PC-9 (cell line): Measurements from ENCODE around the gene ADCY3. TPM values are rescaled to one million over a fixed set of nuclear protein-coding genes. Genes with fewer than 3 reads are reported as not detected.

ENCODE experiments used
- BruUV-seq: library from RNA; stranded (reverse); fragments of 400-500 nt; replicated peaks from 2 replicates; lab custom pipeline; 2021; lab: Mats Ljungman, UMichigan
- CTCF ChIA-PET: fragments of 300-600 bp; sonication (Branson Sonifier 250); formaldehyde crosslinking; loops from one replicate; lab custom pipeline; 2022; ENCODE audit warnings: antibody characterized with exemption; lab: Charles Lee
- POLR2A ChIA-PET: fragments of 300-600 bp; sonication (Branson Sonifier 250); formaldehyde crosslinking; loops from one replicate; lab custom pipeline; 2022; ENCODE audit warnings: antibody characterized with exemption; ENCODE audit not compliant: unreplicated experiment; lab: Charles Lee
- DNase-seq, 2 experiments: peaks; one replicate each; pipeline versions ENCODE4 v3.0.0 to v3.0.0-alpha.2; 2015 to 2022; ENCODE audit warnings: mixed read lengths in 1 of 2
- H2AFZ ChIP-seq: fragments of 200-600 bp; sonication (generic); 2 replicates; pipeline ENCODE4 v1.8.1; 2017; ENCODE audit warnings: antibody characterized with exemption
- H3F3A ChIP-seq: fragments of 200-600 bp; sonication (generic); 2 replicates; pipeline ENCODE4 v1.8.1; 2017; ENCODE audit warnings: antibody characterized with exemption, mild to moderate bottlenecking, low read depth; ENCODE audit not compliant: insufficient read depth
- H3K27ac ChIP-seq: fragments of 200-600 bp; sonication (generic); 2 replicates; pipeline ENCODE4 v1.6.1; 2016; ENCODE audit warnings: mixed run types
- H3K27me3 ChIP-seq: fragments of 200-600 bp; sonication (generic); 2 replicates; pipeline ENCODE4 v1.6.1; 2016; ENCODE audit warnings: low read depth, mixed run types; ENCODE audit not compliant: insufficient read depth
- H3K36me3 ChIP-seq: fragments of 200-600 bp; sonication (generic); 2 replicates; pipeline ENCODE4 v1.6.1; 2016; ENCODE audit warnings: low read depth, mixed run types
- H3K4me1 ChIP-seq: fragments of 200-600 bp; sonication (generic); replicated peaks from 2 replicates; pipeline ENCODE4 v1.6.1; 2016; ENCODE audit warnings: mixed run types; ENCODE audit not compliant: insufficient read depth
- H3K4me2 ChIP-seq: fragments of 200-600 bp; sonication (generic); 2 replicates; pipeline ENCODE4 v1.6.1; 2017; ENCODE audit warnings: mixed run types
- H3K4me3 ChIP-seq: fragments of 200-600 bp; sonication (generic); 2 replicates; pipeline ENCODE4 v1.6.1; 2016; ENCODE audit warnings: mixed run types
- H3K79me2 ChIP-seq: fragments of 200-600 bp; sonication (generic); 2 replicates; pipeline ENCODE4 v1.6.1; 2017; ENCODE audit warnings: low read depth, mixed run types
- H3K9me2 ChIP-seq: fragments of 200-600 bp; sonication (generic); 2 replicates; pipeline ENCODE4 v1.8.1; 2017; ENCODE audit warnings: mild to moderate bottlenecking; ENCODE audit not compliant: insufficient read depth
- H3K9me3 ChIP-seq: fragments of 200-600 bp; sonication (generic); 2 replicates; pipeline ENCODE4 v1.8.1; 2016; ENCODE audit warnings: low read depth; ENCODE audit not compliant: insufficient read depth
- H4K20me1 ChIP-seq: fragments of 200-600 bp; sonication (generic); 2 replicates; pipeline ENCODE4 v1.8.1; 2017; ENCODE audit not compliant: insufficient read depth
- EZH2 ChIP-seq: fragments of 200-600 bp; sonication (generic); IDR thresholded peaks from 2 replicates; pipeline ENCODE4 v1.8.0; 2017; ENCODE audit warnings: antibody characterized with exemption, low read depth
- intact Hi-C: fragments of 100-400 bp; cut with micrococcal nuclease; formaldehyde crosslinking; loops from one replicate; pipeline ENCODE4 v1.10.0; 2022; ENCODE audit not compliant: unreplicated experiment
- total RNA-seq: library from RNA; stranded (reverse); gene quantifications from 2 replicates; pipeline ENCODE4 v1.2.3, GENCODE V29; 2021
- TF ChIP-seq, protein P1 (sequence below): fragments of 200-600 bp; sonication (generic); conservative IDR thresholded peaks from 2 replicates; pipeline ENCODE4 v1.6.1; 2017; ENCODE audit warnings: mixed run types, antibody characterized with exemption, mild to moderate bottlenecking, moderate library complexity

ADCY3 gene
- total RNA-seq, 1 experiment from 2014 or later = 46.3 TPM

GRCh38 chr2:24870891-24871705 is 48.9 kb downstream of the ADCY3 start:
- no peaks in the 10 kb centered on the region for H3K79me2 ChIP-seq
- no peaks in the 10 kb centered on the region for H3K9me3 ChIP-seq
- H3K9me2 ChIP-seq = no peaks in the 10 kb centered on the region
- H3K36me3 ChIP-seq = no peaks in the 10 kb centered on the region
- ChIA-PET POLR2A (no interaction called here), CTCF (no interaction called here)
- no peak overlapping the region for H3K27ac ChIP-seq
- H3K27me3 ChIP-seq = no peaks in the 10 kb centered on the region
- no peak overlapping the region for H2AFZ ChIP-seq
- 0 out of 2 replicates have a peak, but pooled peaks cover 3% of the 10 kb centered on the region for H3F3A ChIP-seq
- TF ChIP-seq EZH2 = no peak
- TF ChIP-seq, protein P1, sequence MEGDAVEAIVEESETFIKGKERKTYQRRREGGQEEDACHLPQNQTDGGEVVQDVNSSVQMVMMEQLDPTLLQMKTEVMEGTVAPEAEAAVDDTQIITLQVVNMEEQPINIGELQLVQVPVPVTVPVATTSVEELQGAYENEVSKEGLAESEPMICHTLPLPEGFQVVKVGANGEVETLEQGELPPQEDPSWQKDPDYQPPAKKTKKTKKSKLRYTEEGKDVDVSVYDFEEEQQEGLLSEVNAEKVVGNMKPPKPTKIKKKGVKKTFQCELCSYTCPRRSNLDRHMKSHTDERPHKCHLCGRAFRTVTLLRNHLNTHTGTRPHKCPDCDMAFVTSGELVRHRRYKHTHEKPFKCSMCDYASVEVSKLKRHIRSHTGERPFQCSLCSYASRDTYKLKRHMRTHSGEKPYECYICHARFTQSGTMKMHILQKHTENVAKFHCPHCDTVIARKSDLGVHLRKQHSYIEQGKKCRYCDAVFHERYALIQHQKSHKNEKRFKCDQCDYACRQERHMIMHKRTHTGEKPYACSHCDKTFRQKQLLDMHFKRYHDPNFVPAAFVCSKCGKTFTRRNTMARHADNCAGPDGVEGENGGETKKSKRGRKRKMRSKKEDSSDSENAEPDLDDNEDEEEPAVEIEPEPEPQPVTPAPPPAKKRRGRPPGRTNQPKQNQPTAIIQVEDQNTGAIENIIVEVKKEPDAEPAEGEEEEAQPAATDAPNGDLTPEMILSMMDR = no peak
- no peaks in the 10 kb centered on the region; the same call in 1 of the 2 replicates for H4K20me1 ChIP-seq
- H3K4me3 ChIP-seq = no peak overlapping the region
- no peak for DNase-seq
- H3K4me1 ChIP-seq = no peaks in the 10 kb centered on the region; the same call in 1 of the 2 replicates
- intact Hi-C loops = no loop called here
- H3K4me2 ChIP-seq = no peak overlapping the region
- no TSS peak for BruUV-seq

DNA sequence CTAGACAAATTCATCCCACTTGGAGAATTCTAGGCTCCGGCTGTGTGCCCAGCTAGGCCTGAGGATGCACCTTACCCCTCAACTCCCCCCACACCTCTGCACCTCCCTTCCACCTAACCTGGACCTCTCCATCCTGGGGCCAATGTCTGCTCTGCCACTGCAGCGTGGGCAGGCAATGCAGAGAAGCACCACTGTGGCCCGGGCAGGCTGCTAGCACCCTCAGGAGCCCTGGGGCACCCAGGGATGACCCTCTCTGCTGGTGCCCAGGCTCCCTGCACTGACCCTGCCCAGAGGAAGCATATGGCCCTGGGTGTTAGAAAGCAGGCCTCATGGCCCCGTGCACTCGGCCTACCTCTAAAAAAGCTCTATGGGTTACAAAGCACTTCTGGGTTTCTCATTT is 49.6 kb downstream of the ADCY3 start:
- Histone ChIP-seq H3K79me2 (no peaks in the 10 kb centered on the region), H3K4me3 (no peak overlapping the region), H3K27ac (no peak overlapping the region), H2AFZ (no peak overlapping the region), H3K4me1 (no peaks in the 10 kb centered on the region; the same call in 1 of the 2 replicates), H3K9me2 (no peaks in the 10 kb centered on the region), H3F3A (0 out of 2 replicates have a peak, but pooled peaks cover 3% of the 10 kb centered on the region), H3K9me3 (no peaks in the 10 kb centered on the region), H3K36me3 (no peaks in the 10 kb centered on the region), H4K20me1 (no peaks in the 10 kb centered on the region; the same call in 1 of the 2 replicates), H3K27me3 (no peaks in the 10 kb centered on the region), H3K4me2 (no peak overlapping the region)
- ChIA-PET CTCF (no interaction called here), POLR2A (no interaction called here)
- intact Hi-C loops = no loop called here
- TF ChIP-seq EZH2 = no peak
- TF ChIP-seq, protein P1 = no peak
- BruUV-seq = no TSS peak
- no peak for DNase-seq

GRCh38 chr2:24866946-24867345 is 53.1 kb downstream of the ADCY3 start:
- no peaks in the 10 kb centered on the region for H3K9me2 ChIP-seq
- H3K4me1 ChIP-seq = no peaks in the 10 kb centered on the region
- no peak overlapping the region for H3K4me3 ChIP-seq
- intact Hi-C loops = no loop called here
- POLR2A ChIA-PET = no interaction called here
- H3K27ac ChIP-seq = no peak overlapping the region
- no peaks in the 10 kb centered on the region for H3K27me3 ChIP-seq
- BruUV-seq = no TSS peak
- DNase-seq = no peak
- no peaks in the 10 kb centered on the region for H4K20me1 ChIP-seq
- no peak overlapping the region for H3K4me2 ChIP-seq
- H2AFZ ChIP-seq = no peak overlapping the region
- TF ChIP-seq EZH2 = no peak
- TF ChIP-seq, protein P1 = no peak
- no peaks in the 10 kb centered on the region for H3K9me3 ChIP-seq
- no peaks in the 10 kb centered on the region for H3K36me3 ChIP-seq
- CTCF ChIA-PET = no interaction called here
- H3F3A ChIP-seq = 0 out of 2 replicates have a peak, but pooled peaks cover 3% of the 10 kb centered on the region
- H3K79me2 ChIP-seq = no peaks in the 10 kb centered on the region
